ENCODE data around the gene TNFAIP8L1.

- TF ChIP-seq YY1 (IDR thresholded peaks at IDR 0.05; ENCODE audit: insufficient read depth, insufficient read length) (no peak), ZNF274 (IDR thresholded peaks at IDR 0.05; ENCODE audit: low read depth, low read length) (no peak), SUZ12 (IDR thresholded peaks at IDR 0.05; ENCODE audit: extremely low read depth, insufficient read depth, insufficient read length) (no peak)
Observed at GRCh38 chr19:4633140-4633967, 6.0 kb upstream of the TNFAIP8L1 start.
